Activated naive CD8-positive, alpha-beta T cell treated with anti-CD3 and anti-CD28 coated beads, Interleukin-2, amount 50 U/mL, for 24 hours (primary cell): Measurements from ENCODE around the gene BEGAIN.

Experiments used
- ATAC-seq: fragments of 150-1000 bp; cut with Tn5 transposase; one replicate; pipeline ENCODE4 v1.10.0; 2021
- DNase-seq: peaks from one replicate; pipeline ENCODE4 v3.0.0; 2021
- H3K27ac Mint-ChIP-seq: one replicate; pipeline ENCODE4 v1.8.0; 2021; ENCODE audit warnings: mild to moderate bottlenecking, mixed read lengths
- H3K27me3 Mint-ChIP-seq: one replicate; pipeline ENCODE4 v1.8.0; 2021; ENCODE audit warnings: mixed read lengths
- H3K36me3 Mint-ChIP-seq: one replicate; pipeline ENCODE4 v1.8.0; 2021; ENCODE audit warnings: low read depth, mixed read lengths
- H3K4me1 Mint-ChIP-seq: one replicate; pipeline ENCODE4 v1.8.0; 2021; ENCODE audit warnings: mixed read lengths
- H3K4me3 Mint-ChIP-seq: one replicate; pipeline ENCODE4 v1.8.0; 2021; ENCODE audit warnings: mild to moderate bottlenecking, moderate library complexity, mixed read lengths
- H3K9me3 Mint-ChIP-seq: one replicate; pipeline ENCODE4 v1.8.0; 2021; ENCODE audit warnings: mixed read lengths

Gene BEGAIN

DNA sequence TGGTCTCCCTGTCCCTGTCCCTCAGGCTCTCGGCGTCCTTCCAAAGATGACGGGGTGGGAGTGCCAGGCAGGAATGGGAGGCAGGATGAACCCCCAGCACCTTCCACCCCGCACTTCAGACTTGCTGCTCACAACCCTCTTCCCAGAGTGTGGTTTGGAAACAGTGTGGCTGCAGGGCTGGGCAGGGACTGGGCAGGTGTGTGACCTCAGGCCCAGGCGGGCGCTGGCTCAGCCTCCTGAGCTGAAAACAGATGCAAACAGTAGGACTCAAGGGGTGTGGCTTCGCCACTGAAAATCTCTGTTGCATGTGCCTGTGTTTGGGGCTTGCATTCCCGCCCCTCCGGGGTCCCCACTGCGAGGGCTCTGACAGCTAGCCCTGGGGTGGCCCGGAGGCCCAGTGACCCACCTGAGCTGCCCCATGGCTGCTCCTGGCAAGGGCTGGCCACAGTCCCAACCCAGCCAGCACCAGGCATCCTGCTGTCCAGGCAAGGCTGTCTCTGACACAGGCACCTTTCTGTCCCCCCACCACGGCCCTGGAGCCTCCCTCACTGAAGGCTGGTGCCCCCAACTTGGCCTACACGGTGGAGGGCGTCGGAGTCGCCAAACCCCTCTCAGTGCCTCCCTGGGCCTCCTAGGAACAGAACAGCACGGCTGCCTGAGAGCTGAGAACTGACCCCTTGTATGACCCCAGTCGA lies 46.1 kb downstream of the BEGAIN start:
- H3K4me3 Mint-ChIP-seq = no peak overlapping the region
- H3K4me1 Mint-ChIP-seq = peaks cover 3% of the 10 kb centered on the region
- DNase-seq = no peak
- no peak for ATAC-seq
- no peaks in the 10 kb centered on the region for H3K9me3 Mint-ChIP-seq
- no peaks in the 10 kb centered on the region for H3K27me3 Mint-ChIP-seq
- H3K36me3 Mint-ChIP-seq = no peaks in the 10 kb centered on the region
- H3K27ac Mint-ChIP-seq = no peak overlapping the region

DNA sequence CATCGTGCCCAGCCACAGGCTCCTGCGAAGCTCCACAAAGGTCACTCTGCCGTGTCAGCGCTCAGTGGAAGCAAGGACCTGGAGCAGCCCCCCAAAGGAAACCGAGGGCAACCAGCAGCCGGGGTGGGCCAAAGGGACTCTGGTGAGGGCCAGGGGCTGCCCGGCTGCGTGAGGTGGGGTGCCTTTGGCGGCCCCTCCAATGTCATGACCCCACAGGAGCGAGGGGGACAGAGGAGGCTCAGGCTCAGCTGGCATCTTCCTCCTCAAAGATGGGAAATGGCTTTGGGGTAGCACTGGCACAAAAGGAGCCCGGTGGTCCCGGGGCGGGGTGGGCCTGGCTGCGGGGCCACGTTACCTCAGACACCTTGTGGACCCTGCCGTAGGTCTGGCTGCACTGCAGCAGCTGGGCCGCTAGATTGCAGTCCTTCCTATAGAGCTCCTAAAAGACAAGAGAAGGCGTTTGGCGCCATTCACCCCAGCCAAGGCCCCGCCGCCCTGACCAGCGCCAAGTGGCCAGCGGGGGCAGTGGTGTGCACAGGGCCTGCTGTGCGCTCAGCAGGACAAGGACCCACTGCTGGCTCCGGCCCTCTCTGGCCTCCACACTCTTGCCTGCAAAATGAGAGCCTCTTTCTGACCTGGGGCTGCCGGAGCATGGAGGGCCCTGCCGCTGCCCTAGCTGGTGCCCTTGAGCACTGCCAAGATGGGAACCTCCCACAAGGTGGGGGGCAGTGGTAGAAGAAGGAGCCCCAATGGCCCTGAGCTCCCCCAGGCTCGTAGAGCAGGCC lies 46.9 kb downstream of the BEGAIN start:
- DNase-seq (no peak), ATAC-seq (no peak)
- Mint-ChIP-seq H3K4me3 (no peak overlapping the region), H3K27me3 (no peaks in the 10 kb centered on the region), H3K4me1 (no peaks in the 10 kb centered on the region), H3K9me3 (no peaks in the 10 kb centered on the region), H3K36me3 (no peaks in the 10 kb centered on the region), H3K27ac (no peak overlapping the region)

DNA sequence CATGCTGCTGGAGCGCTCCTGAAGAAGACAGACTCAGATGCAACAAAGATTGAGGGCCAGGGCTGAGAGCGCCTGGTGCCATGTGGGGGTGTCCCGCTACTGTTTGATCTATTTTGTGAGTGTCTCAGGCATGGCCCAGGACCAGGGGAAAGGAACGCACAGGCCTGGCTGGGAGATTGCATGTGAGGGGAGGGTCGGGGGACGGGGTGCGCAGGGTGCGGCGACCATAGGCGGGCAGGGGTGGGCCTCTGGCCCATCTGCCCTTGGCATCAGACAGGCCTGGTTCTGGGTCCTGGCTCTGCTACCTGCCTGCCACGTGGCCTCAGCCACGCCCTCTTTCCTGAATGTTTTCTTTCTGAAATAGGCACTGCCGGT lies 47.5 kb downstream of the BEGAIN start:
- H3K27me3 Mint-ChIP-seq = no peaks in the 10 kb centered on the region
- H3K27ac Mint-ChIP-seq = no peak overlapping the region
- H3K9me3 Mint-ChIP-seq = no peaks in the 10 kb centered on the region
- DNase-seq (no peak), ATAC-seq (no peak)
- no peak overlapping the region for H3K4me3 Mint-ChIP-seq
- no peaks in the 10 kb centered on the region for H3K36me3 Mint-ChIP-seq
- H3K4me1 Mint-ChIP-seq = no peaks in the 10 kb centered on the region

DNA sequence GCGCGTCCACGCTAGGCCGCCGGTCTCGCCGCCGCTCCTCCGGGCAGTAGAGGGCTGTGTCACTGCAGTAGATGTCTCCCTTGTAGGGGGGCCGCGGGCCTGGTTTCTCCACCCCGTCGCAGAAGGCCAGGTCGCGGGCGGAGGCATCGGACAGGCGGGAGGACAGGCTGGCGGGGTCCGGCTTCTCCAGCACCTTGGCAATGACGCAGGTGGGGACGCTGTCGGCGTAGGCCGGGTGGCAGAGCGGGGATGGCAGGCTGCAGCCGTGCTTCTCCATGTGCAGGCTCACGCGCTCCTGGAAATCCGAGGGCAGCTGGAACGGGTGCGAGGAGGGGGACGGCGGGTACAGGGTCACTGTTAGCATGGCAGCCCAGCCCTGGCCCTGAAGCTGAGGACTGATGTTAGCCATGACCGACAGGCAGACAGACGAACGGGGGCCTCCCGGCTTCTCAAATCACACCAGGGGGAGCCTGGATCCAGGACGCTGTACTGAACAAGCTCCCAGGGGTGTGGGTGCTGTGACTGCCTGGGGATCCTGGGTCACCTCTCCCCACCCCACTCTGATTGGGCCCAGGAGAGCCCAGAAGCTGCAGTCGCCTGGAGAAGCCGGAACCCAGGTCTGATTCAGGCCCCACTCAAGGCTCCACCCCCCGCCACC lies 48.1 kb downstream of the BEGAIN start:
- no peaks in the 10 kb centered on the region for H3K9me3 Mint-ChIP-seq
- H3K4me3 Mint-ChIP-seq = no peak overlapping the region
- no peak for DNase-seq
- H3K36me3 Mint-ChIP-seq = no peaks in the 10 kb centered on the region
- no peaks in the 10 kb centered on the region for H3K27me3 Mint-ChIP-seq
- no peak for ATAC-seq
- no peak overlapping the region for H3K27ac Mint-ChIP-seq
- no peaks in the 10 kb centered on the region for H3K4me1 Mint-ChIP-seq

DNA sequence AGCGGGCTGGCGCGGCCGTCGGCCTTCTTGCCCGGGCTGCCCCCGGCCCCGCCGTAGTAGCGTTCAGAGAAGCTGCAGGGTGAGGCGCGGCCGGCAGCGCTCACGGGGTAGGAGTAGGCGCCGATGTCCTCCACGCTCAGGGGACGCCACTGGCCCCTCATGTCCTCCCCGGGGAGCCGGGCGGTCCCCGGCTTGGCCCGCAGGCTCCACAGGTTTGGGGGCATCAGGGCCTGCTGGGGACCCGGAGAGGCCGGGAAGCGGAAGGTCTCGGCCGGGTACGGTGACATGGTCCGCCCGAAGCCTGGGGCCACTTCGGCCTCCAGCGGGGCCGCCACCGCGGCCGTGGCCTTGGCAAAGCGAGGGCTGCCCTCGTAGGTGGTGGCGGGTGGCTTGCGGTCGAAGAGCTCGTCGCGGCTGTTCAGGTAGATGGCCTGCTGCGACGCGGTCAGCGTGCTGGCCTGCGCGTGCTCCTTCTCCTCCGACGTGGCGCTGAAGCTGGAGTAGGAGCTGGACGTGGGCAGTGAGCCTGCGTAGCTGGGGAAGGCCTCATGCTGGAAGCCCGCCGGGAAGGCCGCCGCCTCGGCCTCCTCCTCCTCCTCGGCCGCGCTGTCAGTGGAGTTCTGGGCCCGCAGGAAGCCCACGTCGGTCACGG lies 48.7 kb downstream of the BEGAIN start:
- no peaks in the 10 kb centered on the region for H3K9me3 Mint-ChIP-seq
- peaks cover 1% of the 10 kb centered on the region for H3K4me1 Mint-ChIP-seq
- H3K27me3 Mint-ChIP-seq = no peaks in the 10 kb centered on the region
- ATAC-seq (no peak), DNase-seq (no peak)
- no peaks in the 10 kb centered on the region for H3K36me3 Mint-ChIP-seq
- no peak overlapping the region for H3K27ac Mint-ChIP-seq
- no peak overlapping the region for H3K4me3 Mint-ChIP-seq

DNA sequence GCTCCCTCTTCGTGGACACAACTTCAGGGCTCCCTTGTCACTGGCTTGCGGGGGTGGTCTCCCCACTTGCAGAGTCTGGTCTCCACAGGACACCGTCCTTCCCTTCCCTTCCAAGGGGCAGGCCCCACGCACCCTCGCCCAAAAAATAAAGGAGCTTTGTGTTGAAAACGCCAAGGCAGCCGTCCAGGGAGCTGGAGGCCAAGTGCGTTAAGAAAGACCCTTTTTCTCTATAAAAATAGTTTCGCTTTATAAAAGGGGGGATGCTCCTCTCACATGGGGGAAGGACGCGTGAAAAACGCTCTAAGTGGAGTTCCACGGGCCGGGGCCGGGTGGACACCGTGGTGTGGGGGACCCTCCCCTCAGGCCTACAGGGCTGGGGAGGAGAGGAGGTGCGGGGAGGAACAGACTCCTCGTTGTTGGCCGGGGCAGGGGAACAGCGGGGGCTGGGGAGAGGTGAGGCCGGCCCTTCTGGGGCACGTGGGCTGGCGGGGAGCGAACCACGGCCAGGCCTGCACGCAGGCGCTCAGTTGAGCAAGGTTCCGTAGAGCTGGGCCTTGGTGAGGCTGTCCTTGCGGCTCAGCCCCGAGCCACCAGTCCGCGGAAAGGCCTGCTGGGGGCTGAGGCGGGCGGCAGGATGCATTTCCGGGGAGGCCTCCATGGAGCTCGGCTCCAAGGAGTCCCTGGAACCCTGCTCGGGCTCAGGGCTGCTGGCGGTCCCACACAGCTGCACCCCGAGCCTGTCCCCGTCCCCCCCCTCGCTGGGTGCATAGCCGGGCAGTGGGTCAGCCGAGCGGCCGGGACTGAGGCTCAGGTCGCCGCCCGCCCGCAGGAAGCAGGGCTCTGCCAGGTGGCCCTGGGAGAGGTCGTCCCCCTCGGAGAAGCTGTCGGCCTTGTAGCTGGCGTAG lies 49.5 kb downstream of the BEGAIN start:
- H3K36me3 Mint-ChIP-seq = no peaks in the 10 kb centered on the region
- no peak overlapping the region for H3K4me3 Mint-ChIP-seq
- DNase-seq = no peak
- ATAC-seq = no peak
- H3K27me3 Mint-ChIP-seq = no peaks in the 10 kb centered on the region
- H3K27ac Mint-ChIP-seq = no peak overlapping the region
- no peaks in the 10 kb centered on the region for H3K9me3 Mint-ChIP-seq
- peaks cover 7% of the 10 kb centered on the region for H3K4me1 Mint-ChIP-seq

DNA sequence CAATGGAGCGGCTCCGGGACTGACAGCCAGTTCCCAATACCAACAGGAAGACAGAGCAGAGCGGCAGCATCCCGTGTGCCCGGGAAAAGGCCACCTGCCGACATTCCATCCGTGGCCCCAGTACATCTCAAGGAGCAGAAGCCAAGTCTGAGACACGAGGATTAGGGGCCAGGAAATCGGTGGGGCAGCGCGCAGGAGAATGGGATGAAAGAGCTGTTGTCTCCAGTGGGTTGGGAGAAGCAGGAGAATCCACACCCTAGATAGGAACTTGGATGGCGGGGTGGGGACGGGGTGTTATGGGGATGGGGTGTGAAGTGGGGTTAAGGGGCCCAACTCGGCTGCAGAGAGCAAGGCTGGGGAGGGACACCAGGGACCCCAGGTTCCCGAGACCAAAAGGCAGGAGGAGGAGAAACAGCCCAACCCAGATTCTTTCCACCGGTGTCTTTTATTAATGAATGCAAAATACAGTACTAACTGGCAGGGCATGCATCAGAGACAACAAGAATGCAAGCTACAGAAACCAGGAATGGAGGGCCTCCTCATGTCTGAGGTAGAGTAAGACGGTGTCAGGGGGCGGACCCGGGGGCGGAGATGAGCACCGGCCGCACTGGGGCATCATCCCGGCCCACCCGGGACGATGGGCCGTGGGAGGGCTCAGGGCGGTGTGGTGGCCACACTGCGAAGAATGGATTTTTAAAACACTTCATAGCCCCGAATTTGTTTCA lies 50.3 kb downstream of the BEGAIN start:
- H3K4me3 Mint-ChIP-seq = no peak overlapping the region
- peaks cover 7% of the 10 kb centered on the region for H3K4me1 Mint-ChIP-seq
- no peak overlapping the region for H3K27ac Mint-ChIP-seq
- no peak for ATAC-seq
- H3K36me3 Mint-ChIP-seq = no peaks in the 10 kb centered on the region
- H3K9me3 Mint-ChIP-seq = no peaks in the 10 kb centered on the region
- no peaks in the 10 kb centered on the region for H3K27me3 Mint-ChIP-seq
- DNase-seq = no peak

DNA sequence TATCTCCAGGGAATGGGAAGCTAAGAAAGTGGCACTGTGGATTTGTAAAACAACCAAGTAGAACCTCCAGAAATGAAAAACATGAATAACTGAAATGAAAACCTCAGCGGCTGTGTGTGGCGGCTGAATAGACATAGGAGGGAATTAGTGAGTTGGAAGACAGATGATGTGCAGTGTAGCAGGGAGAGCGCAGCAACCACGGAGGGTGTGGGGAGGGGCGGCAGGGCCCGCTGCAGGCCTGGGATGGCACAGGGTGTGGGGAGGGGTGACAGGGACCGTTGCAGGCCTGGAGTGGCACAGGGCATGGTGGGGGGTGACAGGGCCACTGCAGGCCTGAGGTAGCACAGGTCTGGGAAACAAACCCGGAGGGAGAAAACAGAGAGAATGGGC lies 51.1 kb downstream of the BEGAIN start:
- DNase-seq (no peak), ATAC-seq (no peak)
- no peak overlapping the region for H3K27ac Mint-ChIP-seq
- H3K36me3 Mint-ChIP-seq = no peaks in the 10 kb centered on the region
- H3K4me3 Mint-ChIP-seq = no peak overlapping the region
- H3K4me1 Mint-ChIP-seq = peaks cover 7% of the 10 kb centered on the region
- no peaks in the 10 kb centered on the region for H3K9me3 Mint-ChIP-seq
- no peaks in the 10 kb centered on the region for H3K27me3 Mint-ChIP-seq

DNA sequence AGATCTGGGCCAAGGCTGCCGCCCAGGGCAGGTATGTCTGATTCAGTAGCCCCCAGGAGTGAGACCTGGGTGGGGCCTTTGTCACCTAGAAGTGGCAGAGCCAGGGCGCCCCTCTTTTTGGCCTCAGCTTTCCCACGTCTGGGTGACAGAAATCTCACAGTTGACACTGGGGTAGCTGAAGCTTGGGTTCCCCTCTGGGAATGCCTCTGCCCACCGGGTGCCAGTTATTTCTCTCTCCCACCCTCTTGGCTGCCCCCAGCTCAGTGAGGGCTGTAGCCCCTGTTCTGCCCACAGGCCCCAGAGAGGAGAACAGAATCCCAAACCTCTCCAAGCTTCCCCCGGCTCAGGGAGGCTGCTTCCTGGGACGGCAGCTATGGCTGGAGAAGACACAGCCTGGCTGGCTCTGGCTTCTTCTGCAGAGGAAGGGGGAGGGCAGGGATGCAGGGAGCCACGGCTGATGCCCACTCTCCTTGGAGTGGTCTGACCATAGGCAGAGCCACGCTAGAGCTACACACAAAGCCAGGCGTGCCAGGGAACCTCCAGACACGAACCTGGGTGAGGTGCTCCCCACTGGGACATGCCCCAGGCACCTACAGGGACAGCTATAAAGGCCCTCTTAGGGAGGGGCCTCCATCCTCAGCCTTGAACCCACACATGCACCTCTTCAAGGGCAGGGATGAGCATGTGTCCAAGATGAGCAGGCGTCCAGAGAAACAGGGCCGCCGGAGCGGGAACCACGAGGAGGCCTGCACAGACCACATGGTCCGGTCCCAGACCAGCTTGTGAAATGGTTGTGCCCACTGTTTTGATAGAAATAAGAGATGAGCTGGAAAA lies 51.7 kb downstream of the BEGAIN start:
- Mint-ChIP-seq H3K27ac (no peak overlapping the region), H3K4me3 (no peak overlapping the region), H3K9me3 (no peaks in the 10 kb centered on the region), H3K27me3 (no peaks in the 10 kb centered on the region), H3K4me1 (peaks cover 7% of the 10 kb centered on the region), H3K36me3 (no peaks in the 10 kb centered on the region)
- no peak for ATAC-seq
- DNase-seq = no peak

DNA sequence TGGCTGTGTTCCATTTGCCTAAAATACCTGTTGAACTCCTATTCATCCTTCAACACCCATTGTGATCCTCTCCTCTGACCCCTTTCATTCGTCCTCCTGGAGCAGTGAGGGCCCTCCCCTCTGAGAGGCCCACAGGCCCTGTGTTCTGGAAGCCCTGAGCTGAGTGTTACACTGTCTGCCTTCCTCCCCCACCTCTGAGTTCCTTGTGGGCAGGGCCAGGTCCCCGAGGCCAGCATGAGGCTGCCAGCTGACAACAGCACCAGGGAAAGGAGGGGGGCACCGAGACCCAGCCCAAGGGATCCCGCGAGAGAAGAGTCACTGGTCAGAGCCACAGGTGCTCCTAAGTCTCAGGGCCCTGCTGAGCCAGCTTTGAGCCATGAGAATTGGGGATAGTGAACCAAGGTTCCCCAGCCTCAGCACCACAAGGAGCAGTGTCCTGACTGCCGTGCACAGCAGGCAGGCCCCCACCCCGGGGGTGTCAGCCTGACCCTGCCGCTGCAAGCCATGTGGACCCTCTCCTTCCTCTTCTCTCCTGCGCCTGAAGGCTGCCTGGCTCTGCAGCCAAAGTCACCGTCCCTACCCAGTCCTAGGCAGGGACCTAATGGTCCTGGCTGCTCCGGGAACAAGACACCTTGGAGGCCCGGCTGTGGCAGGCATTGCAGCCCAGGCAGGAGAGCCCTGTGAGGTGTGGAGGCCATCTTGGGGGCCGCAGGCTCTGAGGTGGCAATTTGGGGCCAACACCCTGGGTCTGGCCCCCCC lies 52.5 kb downstream of the BEGAIN start:
- H3K36me3 Mint-ChIP-seq = no peaks in the 10 kb centered on the region
- H3K27me3 Mint-ChIP-seq = no peaks in the 10 kb centered on the region
- no peaks in the 10 kb centered on the region for H3K9me3 Mint-ChIP-seq
- peaks cover 7% of the 10 kb centered on the region for H3K4me1 Mint-ChIP-seq
- ATAC-seq (no peak), DNase-seq (no peak)
- H3K4me3 Mint-ChIP-seq = no peak overlapping the region
- no peak overlapping the region for H3K27ac Mint-ChIP-seq

DNA sequence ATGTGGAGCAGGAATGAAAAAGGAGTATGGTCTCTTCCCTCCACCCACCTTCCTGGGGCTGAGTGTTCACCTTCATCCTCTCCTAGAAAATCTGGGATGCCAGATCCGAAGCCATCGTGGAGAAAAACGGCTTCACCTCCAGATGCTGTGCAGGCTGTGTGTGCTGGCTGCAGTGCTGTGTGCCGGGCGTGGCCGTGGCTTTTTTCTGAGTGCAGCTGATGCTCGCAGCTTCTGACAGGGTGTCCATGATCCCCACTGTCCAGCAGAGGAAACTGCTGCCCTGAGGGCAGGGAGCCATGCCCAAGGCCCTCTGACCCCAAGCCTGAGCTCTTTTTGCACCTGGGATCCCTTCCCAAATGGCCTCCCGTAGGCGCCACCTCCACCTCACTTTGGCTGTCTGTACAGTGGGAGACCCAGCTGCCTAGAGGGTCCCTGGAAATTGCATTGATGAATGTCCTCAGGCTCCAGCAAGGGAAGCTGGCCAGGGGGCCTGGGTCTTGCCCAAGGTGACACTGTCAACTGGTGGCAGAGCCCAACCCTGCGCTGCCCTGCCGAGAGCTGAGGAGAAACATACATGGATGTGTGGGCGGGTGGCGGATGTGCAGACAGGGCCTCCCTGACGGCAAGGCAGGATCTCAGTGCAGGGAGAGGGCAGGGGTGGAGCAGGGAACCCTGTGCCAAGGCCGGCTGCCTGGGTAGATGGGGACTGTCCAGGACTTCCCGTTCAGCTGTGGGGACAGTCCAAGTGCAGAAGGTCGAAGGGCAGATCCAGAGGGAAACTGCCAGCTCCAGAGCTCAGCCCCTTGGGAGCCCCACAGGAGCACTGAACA lies 53.3 kb downstream of the BEGAIN start:
- no peak for ATAC-seq
- Mint-ChIP-seq H3K9me3 (no peaks in the 10 kb centered on the region), H3K27me3 (no peaks in the 10 kb centered on the region), H3K4me3 (no peak overlapping the region), H3K36me3 (no peaks in the 10 kb centered on the region), H3K27ac (no peak overlapping the region), H3K4me1 (peaks cover 7% of the 10 kb centered on the region)
- DNase-seq = no peak
